Measurements from ENCODE around the gene ZMIZ1.
A peak's percentile ranks its signal among the peaks of the same experiment; 100 is the strongest.

The ZMIZ1 gene

DNA sequence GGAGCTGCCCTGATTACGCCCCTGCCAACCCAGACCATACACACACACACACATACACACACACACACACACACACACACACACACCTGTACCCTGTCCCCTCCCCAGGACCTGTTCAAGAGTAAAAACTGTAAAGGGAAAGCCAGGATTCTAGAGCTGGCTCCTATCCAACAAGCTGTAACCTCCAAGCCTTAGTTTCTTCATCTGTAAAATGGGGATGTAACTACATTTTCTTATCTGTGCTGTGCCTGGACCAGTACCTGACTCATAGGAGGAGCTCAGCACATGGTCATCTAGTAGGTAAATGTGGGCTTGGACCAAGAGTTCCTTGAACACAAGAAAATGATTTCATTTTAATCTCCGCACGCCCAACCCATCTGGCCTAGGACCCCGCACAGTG lies 128.8 kb downstream of the ZMIZ1 start:
- no peaks in the 10 kb centered on the region for H3K36me3 ChIP-seq (ENCODE audit: control insufficient read depth, insufficient read depth, low read length)
- TF ChIP-seq, protein P1, sequence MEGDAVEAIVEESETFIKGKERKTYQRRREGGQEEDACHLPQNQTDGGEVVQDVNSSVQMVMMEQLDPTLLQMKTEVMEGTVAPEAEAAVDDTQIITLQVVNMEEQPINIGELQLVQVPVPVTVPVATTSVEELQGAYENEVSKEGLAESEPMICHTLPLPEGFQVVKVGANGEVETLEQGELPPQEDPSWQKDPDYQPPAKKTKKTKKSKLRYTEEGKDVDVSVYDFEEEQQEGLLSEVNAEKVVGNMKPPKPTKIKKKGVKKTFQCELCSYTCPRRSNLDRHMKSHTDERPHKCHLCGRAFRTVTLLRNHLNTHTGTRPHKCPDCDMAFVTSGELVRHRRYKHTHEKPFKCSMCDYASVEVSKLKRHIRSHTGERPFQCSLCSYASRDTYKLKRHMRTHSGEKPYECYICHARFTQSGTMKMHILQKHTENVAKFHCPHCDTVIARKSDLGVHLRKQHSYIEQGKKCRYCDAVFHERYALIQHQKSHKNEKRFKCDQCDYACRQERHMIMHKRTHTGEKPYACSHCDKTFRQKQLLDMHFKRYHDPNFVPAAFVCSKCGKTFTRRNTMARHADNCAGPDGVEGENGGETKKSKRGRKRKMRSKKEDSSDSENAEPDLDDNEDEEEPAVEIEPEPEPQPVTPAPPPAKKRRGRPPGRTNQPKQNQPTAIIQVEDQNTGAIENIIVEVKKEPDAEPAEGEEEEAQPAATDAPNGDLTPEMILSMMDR (IDR thresholded peaks at IDR 0.05; ENCODE audit: insufficient read depth, low read length, poor library complexity, severe bottlenecking): no peak
- no peak overlapping the region for H3K4me3 ChIP-seq (replicated peaks; ENCODE audit: low read depth, low read length)
- H3K27me3 ChIP-seq (replicated peaks; ENCODE audit: control insufficient read depth, insufficient read depth, low read length): peaks cover 7% of the 10 kb centered on the region
- DNase-seq (ENCODE audit: extremely low read depth, insufficient read length): no peak

DNA sequence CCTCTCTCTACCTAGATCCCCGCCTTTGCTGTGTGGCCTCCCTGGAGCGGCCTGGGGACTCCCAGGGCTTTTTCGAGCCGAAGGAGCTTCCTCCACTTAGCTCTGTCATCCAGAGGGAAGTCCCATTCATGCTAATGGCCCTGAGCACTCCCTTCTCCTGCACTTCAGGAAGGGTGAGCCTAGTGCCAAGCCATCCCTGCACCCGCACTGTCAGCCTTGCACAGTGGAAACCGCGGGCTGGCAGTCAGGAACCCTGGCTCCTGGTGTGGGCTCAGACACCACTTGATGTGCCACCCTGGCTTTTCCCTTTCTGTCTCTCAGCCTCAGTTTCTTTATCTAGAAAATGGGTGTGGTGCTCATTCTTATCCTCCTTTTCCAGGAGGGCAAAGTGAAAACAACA lies 131.6 kb downstream of the ZMIZ1 start:
- no peak for DNase-seq (ENCODE audit: extremely low read depth, insufficient read length)
- H3K27me3 ChIP-seq (replicated peaks; ENCODE audit: control insufficient read depth, insufficient read depth, low read length): no peaks in the 10 kb centered on the region
- H3K36me3 ChIP-seq (ENCODE audit: control insufficient read depth, insufficient read depth, low read length): no peaks in the 10 kb centered on the region
- no peak overlapping the region for H3K4me3 ChIP-seq (replicated peaks; ENCODE audit: low read depth, low read length)
- TF ChIP-seq, protein P1 (IDR thresholded peaks at IDR 0.05; ENCODE audit: insufficient read depth, low read length, poor library complexity, severe bottlenecking): no peak

DNA sequence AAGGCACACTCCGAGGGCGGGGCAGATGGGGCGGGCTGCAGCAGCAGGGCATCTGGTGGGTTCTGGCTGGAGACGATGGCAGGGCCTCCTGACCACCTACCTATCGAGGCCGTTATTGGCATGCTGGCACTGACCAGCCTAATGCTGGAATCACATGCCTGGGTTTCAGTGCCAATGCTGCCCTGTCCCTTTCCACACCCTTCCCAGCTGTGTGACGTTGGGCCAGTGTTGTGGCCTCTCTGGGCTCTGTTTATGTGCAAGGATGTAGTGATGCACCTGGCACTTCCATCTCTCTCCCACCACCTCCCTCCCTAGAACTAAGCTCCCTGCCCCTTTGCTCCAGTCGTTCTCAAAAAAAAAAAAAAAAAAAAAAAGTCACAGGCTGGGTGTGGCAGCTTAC lies 132.9 kb downstream of the ZMIZ1 start:
- TF ChIP-seq, protein P1 (IDR thresholded peaks at IDR 0.05; ENCODE audit: insufficient read depth, low read length, poor library complexity, severe bottlenecking): no peak
- Histone ChIP-seq H3K27me3 (replicated peaks; ENCODE audit: control insufficient read depth, insufficient read depth, low read length) (no peaks in the 10 kb centered on the region), H3K4me3 (replicated peaks; ENCODE audit: low read depth, low read length) (no peak overlapping the region), H3K36me3 (ENCODE audit: control insufficient read depth, insufficient read depth, low read length) (no peaks in the 10 kb centered on the region)
- no peak for DNase-seq (ENCODE audit: extremely low read depth, insufficient read length)

DNA sequence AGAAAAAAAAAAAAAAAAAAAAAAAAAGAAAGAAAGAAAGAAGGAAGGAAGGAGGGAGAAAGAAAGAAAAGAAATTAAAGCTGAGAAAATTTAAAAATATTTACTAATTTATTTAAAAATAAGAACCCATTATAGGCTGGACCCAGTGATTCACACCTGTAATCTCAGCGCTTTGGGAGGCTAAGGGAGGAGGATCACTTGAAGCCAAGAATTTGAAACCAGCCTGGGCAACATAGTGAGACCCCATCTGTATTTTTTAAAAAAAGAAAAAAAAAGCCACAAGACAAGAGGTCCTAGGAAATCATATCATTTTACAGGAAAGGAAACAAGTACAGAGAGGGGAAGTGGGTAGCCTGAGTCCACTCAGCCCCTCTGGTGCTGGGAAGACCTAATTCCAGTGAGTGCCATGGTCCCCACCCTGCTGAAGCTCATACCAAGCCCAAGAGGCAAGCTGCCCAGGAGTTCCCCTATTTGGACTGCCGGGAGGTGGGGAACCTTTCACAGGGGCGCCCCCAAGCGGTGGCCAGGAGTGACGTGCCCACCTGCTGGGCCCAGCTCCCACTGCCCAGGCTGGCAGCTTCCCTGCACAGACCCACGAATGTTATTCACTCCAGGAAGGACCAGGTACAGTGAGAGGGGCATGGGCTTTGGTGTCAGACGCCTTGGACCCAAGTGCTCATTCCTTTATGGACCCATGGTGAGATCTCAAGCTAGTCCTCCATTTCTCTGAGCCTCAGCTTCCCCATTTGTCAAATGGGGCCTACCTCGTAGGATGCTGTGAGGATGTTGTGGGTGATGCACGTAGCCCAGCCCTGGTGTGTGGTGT lies 133.6 kb downstream of the ZMIZ1 start:
- no peak for DNase-seq (ENCODE audit: extremely low read depth, insufficient read length)
- Histone ChIP-seq H3K27me3 (replicated peaks; ENCODE audit: control insufficient read depth, insufficient read depth, low read length) (no peaks in the 10 kb centered on the region), H3K4me3 (replicated peaks; ENCODE audit: low read depth, low read length) (no peak overlapping the region), H3K36me3 (ENCODE audit: control insufficient read depth, insufficient read depth, low read length) (no peaks in the 10 kb centered on the region)
- TF ChIP-seq, protein P1 (IDR thresholded peaks at IDR 0.05; ENCODE audit: insufficient read depth, low read length, poor library complexity, severe bottlenecking): peak; percentile 77

DNA sequence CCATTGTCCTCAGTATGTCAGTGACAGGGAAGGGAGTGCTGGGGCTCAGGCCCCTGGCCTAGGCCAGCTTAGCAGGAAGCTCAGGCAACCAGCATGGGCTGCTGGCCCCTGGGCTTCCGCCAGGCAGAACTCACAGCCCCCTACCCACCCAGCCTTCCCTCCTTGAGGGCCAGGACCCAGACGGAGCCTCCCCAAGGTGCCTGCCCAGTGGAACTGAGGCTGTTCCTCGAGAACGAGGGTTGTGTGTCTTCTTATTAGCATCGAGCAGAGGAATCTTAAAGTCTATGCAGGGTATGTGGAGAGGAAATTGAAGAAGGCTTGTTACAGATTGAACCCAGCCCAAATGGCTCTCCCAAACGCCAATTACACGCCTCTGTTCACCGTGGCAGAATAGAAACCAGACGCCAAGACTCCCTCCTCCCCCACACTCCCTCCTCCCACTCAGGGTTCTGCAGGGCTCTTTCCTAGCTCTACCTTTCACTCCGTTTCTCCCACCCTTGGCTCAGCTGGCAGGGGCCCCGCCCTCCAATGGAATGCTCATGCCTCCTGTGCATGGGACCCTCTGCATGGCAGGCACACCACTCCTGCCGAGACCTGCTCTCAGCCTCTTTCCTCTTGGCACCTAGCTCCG lies 134.4 kb downstream of the ZMIZ1 start:
- no peaks in the 10 kb centered on the region for H3K27me3 ChIP-seq (replicated peaks; ENCODE audit: control insufficient read depth, insufficient read depth, low read length)
- TF ChIP-seq, protein P1 (IDR thresholded peaks at IDR 0.05; ENCODE audit: insufficient read depth, low read length, poor library complexity, severe bottlenecking): no peak
- no peak for DNase-seq (ENCODE audit: extremely low read depth, insufficient read length)
- no peak overlapping the region for H3K4me3 ChIP-seq (replicated peaks; ENCODE audit: low read depth, low read length)
- no peaks in the 10 kb centered on the region for H3K36me3 ChIP-seq (ENCODE audit: control insufficient read depth, insufficient read depth, low read length)
